Bronchial epithelial cell (primary cell): ENCODE data around the gene RGS6. TPM values are rescaled to one million over a fixed set of nuclear protein-coding genes. Genes with fewer than 3 reads are reported as not detected.

Experiments used
- DNase-seq: peaks from one replicate; pipeline ENCODE4 v3.0.0-alpha.2; 2010; ENCODE audit warnings: low read depth
- FAIRE-seq: peaks from 2 replicates; lab custom pipeline; 2011; peaks lifted over from hg19 to GRCh38; lab: Jason Lieb, UNC
- H3K27me3 ChIP-seq: 2 replicates; pipeline ENCODE4 v1.5.1; 2011; ENCODE audit warnings: low read length; ENCODE audit not compliant: control insufficient read depth, insufficient read depth
- H3K36me3 ChIP-seq: 2 replicates; pipeline ENCODE4 v1.5.1; 2011; ENCODE audit warnings: low read length; ENCODE audit not compliant: control insufficient read depth, insufficient read depth
- H3K4me3 ChIP-seq: 2 replicates; pipeline ENCODE4 v1.5.1; 2011; ENCODE audit warnings: mild to moderate bottlenecking, low read depth, low read length, control low read depth
- CTCF ChIP-seq: IDR thresholded peaks from 2 replicates; pipeline ENCODE4 v1.5.1; 2011; ENCODE audit warnings: mild to moderate bottlenecking, moderate library complexity, low read length, control low read depth, inconsistent platforms; ENCODE audit not compliant: insufficient read depth, severe bottlenecking
- total RNA-seq: library from RNA; depleted of rRNA; stranded (reverse); fragments of >200 nt; gene quantifications from 2 replicates; pipeline ENCODE4 v1.2.1, GENCODE V29; 2014

The RGS6 gene
- total RNA-seq, 1 donor from 2014 or later: not detected

- no peak for DNase-seq
- H3K27me3 ChIP-seq: no peaks in the 10 kb centered on the region
- no peaks in the 10 kb centered on the region for H3K36me3 ChIP-seq
- FAIRE-seq: no peak
- TF ChIP-seq CTCF: no peak
- no peak overlapping the region for H3K4me3 ChIP-seq
Observed at GRCh38 chr14:72547999-72548398, 615.8 kb downstream of the RGS6 start.

- H3K27me3 ChIP-seq: no peaks in the 10 kb centered on the region
- TF ChIP-seq CTCF: no peak
- no peak overlapping the region for H3K4me3 ChIP-seq
- DNase-seq: no peak
- no peaks in the 10 kb centered on the region for H3K36me3 ChIP-seq
- no peak for FAIRE-seq
Observed at GRCh38 chr14:72549026-72549425, 616.8 kb downstream of the RGS6 start.

- no peak overlapping the region for H3K4me3 ChIP-seq
- no peak for TF ChIP-seq CTCF
- no peaks in the 10 kb centered on the region for H3K36me3 ChIP-seq
- DNase-seq (no peak), FAIRE-seq (no peak)
- H3K27me3 ChIP-seq: no peaks in the 10 kb centered on the region
Observed at GRCh38 chr14:72549854-72550253, 617.6 kb downstream of the RGS6 start.

- peak; percentile 38 for DNase-seq
- no peak for TF ChIP-seq CTCF
- Histone ChIP-seq H3K36me3 (no peaks in the 10 kb centered on the region), H3K27me3 (no peaks in the 10 kb centered on the region), H3K4me3 (no peak overlapping the region)
- no peak for FAIRE-seq
Observed at GRCh38 chr14:72550513-72550912, 618.3 kb downstream of the RGS6 start.

GRCh38 chr14:72552236-72552635 lies 620.0 kb downstream of the RGS6 start:
- DNase-seq (no peak), FAIRE-seq (no peak)
- Histone ChIP-seq H3K36me3 (no peaks in the 10 kb centered on the region), H3K4me3 (no peak overlapping the region), H3K27me3 (no peaks in the 10 kb centered on the region)
- no peak for TF ChIP-seq CTCF

- no peaks in the 10 kb centered on the region for H3K36me3 ChIP-seq
- DNase-seq: no peak
- H3K4me3 ChIP-seq: no peak overlapping the region
- no peak for FAIRE-seq
- H3K27me3 ChIP-seq: peaks cover 1% of the 10 kb centered on the region
- TF ChIP-seq CTCF: no peak
Observed at GRCh38 chr14:72553161-72553560, 620.9 kb downstream of the RGS6 start.
